WERI-Rb-1 (cell line): Measurements from ENCODE around the gene SYNPO.

Source experiments
- DNase-seq: peaks from one replicate; pipeline ENCODE4 v3.0.0-alpha.2; 2020
- H3K27ac ChIP-seq: fragments of 250-450 bp; sonication (Bioruptor Pico); 2 replicates; pipeline ENCODE4 v1.5.1; 2020; ENCODE audit warnings: mild to moderate bottlenecking, moderate library complexity
- H3K27me3 ChIP-seq: fragments of 250-450 bp; sonication (Bioruptor Pico); 2 replicates; pipeline ENCODE4 v1.5.1; 2021; ENCODE audit warnings: mild to moderate bottlenecking, low read depth, moderate library complexity; ENCODE audit not compliant: insufficient read depth, severe bottlenecking
- H3K36me3 ChIP-seq: fragments of 250-450 bp; sonication (Bioruptor Pico); 2 replicates; pipeline ENCODE4 v1.5.1; 2020; ENCODE audit warnings: mild to moderate bottlenecking, moderate library complexity
- H3K4me3 ChIP-seq: 2 replicates; pipeline ENCODE4 v1.5.1; 2011; ENCODE audit warnings: low read depth, mild to moderate bottlenecking, control low read depth, low read length
- H3K9me3 ChIP-seq: fragments of 250-450 bp; sonication (Bioruptor Pico); 2 replicates; pipeline ENCODE4 v1.5.1; 2021; ENCODE audit warnings: mild to moderate bottlenecking, moderate library complexity; ENCODE audit not compliant: severe bottlenecking
- TF ChIP-seq, protein P1 (sequence below): IDR thresholded peaks from 2 replicates; pipeline ENCODE4 v1.5.1; 2011; ENCODE audit warnings: low read depth, mild to moderate bottlenecking, control low read depth, inconsistent platforms, low read length

SYNPO gene

GRCh38 chr5:150661821-150662596, 21.5 kb downstream of the SYNPO start:
- Histone ChIP-seq H3K36me3 (no peaks in the 10 kb centered on the region), H3K27ac (no peak overlapping the region), H3K4me3 (no peak overlapping the region), H3K9me3 (no peaks in the 10 kb centered on the region), H3K27me3 (no peaks in the 10 kb centered on the region)
- DNase-seq, result no peak
- TF ChIP-seq, protein P1, sequence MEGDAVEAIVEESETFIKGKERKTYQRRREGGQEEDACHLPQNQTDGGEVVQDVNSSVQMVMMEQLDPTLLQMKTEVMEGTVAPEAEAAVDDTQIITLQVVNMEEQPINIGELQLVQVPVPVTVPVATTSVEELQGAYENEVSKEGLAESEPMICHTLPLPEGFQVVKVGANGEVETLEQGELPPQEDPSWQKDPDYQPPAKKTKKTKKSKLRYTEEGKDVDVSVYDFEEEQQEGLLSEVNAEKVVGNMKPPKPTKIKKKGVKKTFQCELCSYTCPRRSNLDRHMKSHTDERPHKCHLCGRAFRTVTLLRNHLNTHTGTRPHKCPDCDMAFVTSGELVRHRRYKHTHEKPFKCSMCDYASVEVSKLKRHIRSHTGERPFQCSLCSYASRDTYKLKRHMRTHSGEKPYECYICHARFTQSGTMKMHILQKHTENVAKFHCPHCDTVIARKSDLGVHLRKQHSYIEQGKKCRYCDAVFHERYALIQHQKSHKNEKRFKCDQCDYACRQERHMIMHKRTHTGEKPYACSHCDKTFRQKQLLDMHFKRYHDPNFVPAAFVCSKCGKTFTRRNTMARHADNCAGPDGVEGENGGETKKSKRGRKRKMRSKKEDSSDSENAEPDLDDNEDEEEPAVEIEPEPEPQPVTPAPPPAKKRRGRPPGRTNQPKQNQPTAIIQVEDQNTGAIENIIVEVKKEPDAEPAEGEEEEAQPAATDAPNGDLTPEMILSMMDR, result no peak

DNA sequence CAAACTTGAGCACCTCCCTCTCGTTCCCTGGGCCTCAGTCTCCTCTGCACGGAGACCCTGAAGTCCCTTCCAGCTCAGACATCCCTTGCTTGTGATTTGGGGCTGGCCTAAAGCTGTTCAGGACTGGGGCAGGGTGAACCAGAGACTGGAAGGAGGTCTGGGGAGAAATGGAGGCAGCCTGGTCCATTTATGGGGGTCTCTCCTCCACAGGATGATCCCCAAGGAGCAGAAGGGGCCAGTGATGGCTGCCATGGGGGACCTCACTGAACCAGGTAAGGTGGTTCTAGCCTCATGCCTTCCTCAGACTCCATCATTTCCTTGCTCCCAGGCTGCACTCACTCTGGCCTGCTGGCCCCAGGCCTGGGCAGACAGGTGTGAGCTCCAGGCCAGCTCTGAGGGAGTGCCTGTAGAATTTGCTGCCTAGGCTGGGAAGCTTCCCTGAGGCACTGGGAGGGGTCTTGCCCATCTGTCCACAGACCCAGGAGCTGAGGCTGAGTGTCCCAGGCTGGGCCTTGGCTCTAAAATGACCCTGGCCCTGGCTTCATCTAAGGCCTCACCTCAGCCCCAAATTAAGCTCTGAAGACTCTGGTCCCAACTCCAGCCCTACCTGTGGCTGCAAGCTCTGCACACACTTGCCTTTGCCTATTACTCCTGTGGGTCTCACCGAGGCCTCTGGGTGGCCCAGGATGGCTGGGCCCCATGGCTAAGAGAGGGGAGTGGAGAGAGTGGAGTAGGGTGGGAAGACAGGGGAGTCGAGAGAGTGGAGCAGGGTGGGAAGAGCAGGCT, 22.5 kb downstream of the SYNPO start:
- H3K27me3 ChIP-seq, result no peaks in the 10 kb centered on the region
- no peaks in the 10 kb centered on the region for H3K36me3 ChIP-seq
- no peak overlapping the region for H3K4me3 ChIP-seq
- no peaks in the 10 kb centered on the region for H3K9me3 ChIP-seq
- TF ChIP-seq, protein P1, result no peak
- DNase-seq, result no peak
- no peak overlapping the region for H3K27ac ChIP-seq

DNA sequence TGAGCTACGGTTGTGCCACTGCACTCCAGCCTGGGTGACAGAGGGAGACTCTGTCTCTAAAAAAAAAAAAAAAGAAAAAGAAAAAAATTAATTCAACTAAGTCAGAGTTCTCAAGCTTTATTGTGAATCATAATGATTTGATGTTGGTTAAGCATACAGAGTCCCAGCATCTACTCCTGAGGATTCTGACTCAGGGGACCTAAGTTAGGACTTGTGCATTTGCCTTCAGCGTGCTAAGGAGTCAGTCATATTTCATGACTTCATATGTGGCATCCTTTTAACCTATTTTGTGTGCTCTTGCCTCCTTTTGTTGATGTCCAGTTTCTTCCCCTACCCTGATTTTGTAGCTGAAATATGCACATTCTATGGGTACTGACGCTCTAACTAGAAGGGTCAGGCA, 23.5 kb downstream of the SYNPO start:
- TF ChIP-seq, protein P1, result no peak
- Histone ChIP-seq H3K4me3 (no peak overlapping the region), H3K27ac (no peak overlapping the region), H3K27me3 (no peaks in the 10 kb centered on the region), H3K36me3 (no peaks in the 10 kb centered on the region), H3K9me3 (no peaks in the 10 kb centered on the region)
- no peak for DNase-seq

DNA sequence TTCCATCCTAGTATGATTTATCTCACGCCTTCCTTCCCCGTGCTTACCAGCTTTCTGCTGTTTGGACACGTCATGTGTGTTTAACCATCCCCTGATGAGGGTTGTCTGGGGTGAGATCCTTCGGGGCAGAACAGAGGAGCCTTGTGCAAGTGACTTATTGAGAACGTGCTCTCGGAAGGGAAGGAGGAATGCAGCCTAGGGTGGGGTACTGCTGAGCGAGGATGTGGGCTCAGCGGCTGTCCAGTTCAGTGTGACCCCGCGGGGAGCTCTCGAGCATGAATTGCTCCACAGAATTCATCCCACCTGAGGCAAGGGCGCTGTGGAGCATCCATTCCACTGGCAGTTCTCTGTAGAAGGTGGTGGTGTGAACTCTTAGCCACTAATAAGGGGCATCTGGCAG, 24.6 kb downstream of the SYNPO start:
- Histone ChIP-seq H3K27me3 (no peaks in the 10 kb centered on the region), H3K27ac (no peak overlapping the region), H3K36me3 (no peaks in the 10 kb centered on the region), H3K4me3 (no peak overlapping the region), H3K9me3 (no peaks in the 10 kb centered on the region)
- TF ChIP-seq, protein P1, result no peak
- no peak for DNase-seq

GRCh38 chr5:150670275-150670947, 30.0 kb downstream of the SYNPO start:
- H3K4me3 ChIP-seq, result no peak overlapping the region
- TF ChIP-seq, protein P1, result no peak
- DNase-seq, result no peak

More at GRCh38 chr5:150670275-150670947, 30.0 kb downstream of the SYNPO start:
- H3K27ac ChIP-seq, result no peak overlapping the region
- no peaks in the 10 kb centered on the region for H3K36me3 ChIP-seq
- H3K9me3 ChIP-seq, result no peaks in the 10 kb centered on the region
- no peaks in the 10 kb centered on the region for H3K27me3 ChIP-seq
